ENCODE data around the gene B4GALNT4.
"Not testable (repeated sequence)": the region's sequence is repeated elsewhere in the genome, so short reads cannot be mapped to it uniquely, and the experiment has no call there.

B4GALNT4 gene

DNA sequence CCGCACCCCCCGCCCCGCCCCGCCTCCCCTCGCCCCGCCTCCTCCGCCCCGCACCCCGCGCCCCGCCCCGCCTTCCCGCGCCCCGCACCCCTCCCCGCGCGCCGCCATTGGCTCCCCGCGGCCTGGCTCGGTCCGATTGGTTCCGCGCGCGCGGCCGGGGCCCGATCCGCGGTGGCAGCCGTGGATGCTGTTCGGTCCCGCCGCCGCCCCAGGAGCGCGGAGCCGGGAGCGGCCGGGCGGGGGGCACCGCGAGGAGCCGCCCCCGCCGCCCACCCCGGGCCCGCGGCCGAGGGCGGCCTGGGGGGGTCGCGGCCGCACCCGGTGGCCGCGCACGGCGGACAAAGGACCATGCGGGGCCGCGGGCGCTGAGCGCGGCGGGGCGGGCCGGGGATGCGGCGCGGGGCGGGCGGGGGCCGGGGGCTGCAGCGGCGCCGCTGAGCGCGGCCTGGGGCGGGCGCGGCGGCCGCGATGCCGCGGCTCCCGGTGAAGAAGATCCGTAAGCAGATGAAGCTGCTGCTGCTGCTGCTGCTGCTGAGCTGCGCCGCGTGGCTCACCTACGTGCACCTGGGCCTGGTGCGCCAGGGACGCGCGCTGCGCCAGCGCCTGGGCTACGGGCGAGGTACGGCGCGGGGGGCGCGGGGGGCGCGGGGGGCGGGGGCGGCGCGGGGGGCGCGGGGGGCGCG lies at the start of gene B4GALNT4:
B4GALNT4 (plus strand) TSS at position 164 of the 683 bp plus-strand sequence; CDS start at position 469, 305 bp downstream.
- FAIRE-seq (no peak), DNase-seq (ENCODE audit: extremely low spot score, insufficient read length, low read depth) (no peak)

DNA sequence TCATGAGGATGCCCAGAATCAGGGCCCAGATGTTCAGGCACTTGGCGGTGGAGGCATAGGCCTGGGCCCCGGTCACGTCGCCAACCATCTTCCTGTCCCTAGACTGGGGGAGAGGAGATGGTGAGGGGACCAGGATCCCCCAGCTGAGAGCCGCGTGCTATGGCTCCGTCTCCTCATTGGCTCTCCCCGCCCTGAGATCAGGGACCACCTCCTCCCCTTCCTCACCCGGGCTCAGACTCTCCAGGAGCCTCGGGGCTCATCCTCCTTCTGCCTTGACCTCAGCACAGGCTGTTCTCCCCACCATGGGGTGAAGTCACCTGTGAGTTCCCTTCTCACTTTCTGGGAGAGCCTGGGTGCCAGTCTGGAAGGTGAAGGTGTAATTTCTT lies 49.4 kb upstream of the B4GALNT4 start:
- not testable (repeated sequence) for DNase-seq (ENCODE audit: extremely low spot score, insufficient read length, low read depth); FAIRE-seq

GRCh38 chr11:324156-324555 lies 45.1 kb upstream of the B4GALNT4 start:
- DNase-seq (ENCODE audit: extremely low spot score, insufficient read length, low read depth) (no peak), FAIRE-seq (no peak)

GRCh38 chr11:324593-325517 lies 44.4 kb upstream of the B4GALNT4 start:
- not testable (repeated sequence) for FAIRE-seq; DNase-seq (ENCODE audit: extremely low spot score, insufficient read length, low read depth)

GRCh38 chr11:325796-326591 lies 43.3 kb upstream of the B4GALNT4 start:
- no peak for FAIRE-seq

DNA sequence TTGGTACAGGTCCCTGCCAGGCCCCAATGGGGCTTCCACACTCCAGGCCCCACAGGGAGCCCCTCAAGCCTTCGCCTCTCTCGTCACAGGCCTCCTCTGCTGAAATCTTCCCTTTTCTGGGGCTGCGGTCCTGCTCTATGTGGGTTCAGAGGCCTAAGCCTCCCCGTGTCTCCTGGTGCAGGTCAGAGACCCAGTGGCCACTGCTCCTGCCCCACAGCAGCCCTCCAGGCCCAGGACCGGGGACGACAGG lies 42.8 kb upstream of the B4GALNT4 start:
- FAIRE-seq (no peak), DNase-seq (ENCODE audit: extremely low spot score, insufficient read length, low read depth) (no peak)

More at GRCh38 chr11:325796-326591, 43.3 kb upstream of the B4GALNT4 start:
- DNase-seq (ENCODE audit: extremely low spot score, insufficient read length, low read depth), result no peak

GRCh38 chr11:326842-327580 lies 42.3 kb upstream of the B4GALNT4 start:
- DNase-seq (ENCODE audit: extremely low spot score, insufficient read length, low read depth) (peak; percentile 65), FAIRE-seq (peak; percentile 98)

DNA sequence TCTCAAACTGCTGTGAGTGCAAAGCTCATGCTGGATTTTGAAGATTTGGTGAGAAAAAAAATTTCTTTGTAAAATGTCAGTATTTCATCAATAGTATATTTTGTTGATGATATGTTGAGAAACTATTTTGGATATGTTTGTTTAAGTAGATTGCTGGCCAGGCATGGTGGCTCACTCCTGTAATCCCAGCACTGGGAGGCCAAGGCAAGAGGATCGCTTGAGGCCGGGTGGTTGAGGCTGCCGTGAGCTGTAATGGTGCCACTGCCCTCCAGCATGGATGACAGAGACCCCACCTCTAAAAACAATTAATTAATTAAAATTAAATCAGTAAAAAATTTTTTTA lies 41.7 kb upstream of the B4GALNT4 start:
- DNase-seq (ENCODE audit: extremely low spot score, insufficient read length, low read depth), result no peak
- FAIRE-seq, result no peak

GRCh38 chr11:328012-328411 lies 41.3 kb upstream of the B4GALNT4 start:
- FAIRE-seq, result no peak
- no peak for DNase-seq (ENCODE audit: extremely low spot score, insufficient read length, low read depth)

DNA sequence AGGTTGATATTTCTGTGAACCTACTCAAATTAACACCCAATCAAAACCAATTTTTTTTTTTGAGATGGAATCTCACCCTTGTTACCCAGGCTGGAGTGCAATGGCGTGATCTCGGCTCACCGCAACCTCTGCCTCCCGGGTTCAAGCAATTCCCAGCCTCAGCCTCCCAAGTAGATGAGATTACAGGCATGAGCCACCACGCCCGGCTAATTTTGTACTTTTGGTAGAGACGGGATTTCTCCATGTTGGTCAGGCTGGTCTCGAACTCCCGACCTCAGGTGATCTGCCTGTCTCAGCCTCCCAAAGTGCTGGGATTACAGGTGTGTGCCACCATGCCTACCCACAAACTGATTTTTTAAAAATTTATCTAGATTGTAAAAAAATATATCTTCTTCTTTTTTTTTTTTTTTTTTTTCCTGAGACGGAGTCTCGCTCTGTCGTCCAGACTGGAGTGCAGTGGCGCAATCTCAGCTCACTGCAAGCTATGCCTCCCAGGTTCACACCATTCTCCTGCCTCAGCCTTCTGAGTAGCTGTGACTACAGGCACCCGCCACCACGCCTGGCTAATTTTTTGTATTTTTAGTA lies 40.7 kb upstream of the B4GALNT4 start:
- FAIRE-seq; DNase-seq (ENCODE audit: extremely low spot score, insufficient read length, low read depth): not testable (repeated sequence)

GRCh38 chr11:329886-330253 lies 39.4 kb upstream of the B4GALNT4 start:
- DNase-seq (ENCODE audit: extremely low spot score, insufficient read length, low read depth), result no peak
- FAIRE-seq, result no peak

GRCh38 chr11:330307-330693 lies 39.0 kb upstream of the B4GALNT4 start:
- FAIRE-seq, result no peak
- no peak for DNase-seq (ENCODE audit: extremely low spot score, insufficient read length, low read depth)

DNA sequence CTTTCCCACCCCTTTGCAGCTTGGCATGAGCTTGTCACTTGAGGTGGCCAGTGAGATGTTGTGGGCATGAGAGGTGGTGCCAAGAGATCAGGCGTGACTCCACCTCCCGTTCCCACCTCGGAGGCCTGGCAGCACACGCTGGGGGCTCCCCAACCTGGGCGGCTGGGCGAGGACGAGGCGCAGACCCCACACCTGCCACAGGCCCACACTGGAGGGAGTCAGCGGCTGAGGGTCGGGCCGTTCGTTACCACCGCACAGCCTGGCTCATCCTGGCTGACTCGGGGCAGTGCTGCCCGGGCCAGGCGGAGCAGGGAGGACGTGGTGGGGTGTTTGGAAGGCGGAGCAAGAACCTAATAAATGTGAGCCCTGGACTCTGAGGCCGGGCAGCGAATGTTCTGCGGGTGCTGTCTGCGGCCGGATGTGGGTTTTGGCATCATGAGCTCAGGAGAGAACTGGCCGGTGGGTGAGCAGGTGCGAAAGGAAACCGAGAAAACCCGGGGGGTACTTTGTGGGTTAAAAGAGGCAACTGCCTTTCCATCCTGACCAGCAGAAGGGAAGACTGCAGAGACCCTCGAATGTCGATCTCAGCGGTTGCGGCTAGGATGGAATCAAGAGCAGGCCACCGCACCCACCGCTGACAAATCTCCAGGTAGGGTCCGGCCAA lies 38.5 kb upstream of the B4GALNT4 start:
- DNase-seq (ENCODE audit: extremely low spot score, insufficient read length, low read depth) (no peak), FAIRE-seq (peak; percentile 86)

DNA sequence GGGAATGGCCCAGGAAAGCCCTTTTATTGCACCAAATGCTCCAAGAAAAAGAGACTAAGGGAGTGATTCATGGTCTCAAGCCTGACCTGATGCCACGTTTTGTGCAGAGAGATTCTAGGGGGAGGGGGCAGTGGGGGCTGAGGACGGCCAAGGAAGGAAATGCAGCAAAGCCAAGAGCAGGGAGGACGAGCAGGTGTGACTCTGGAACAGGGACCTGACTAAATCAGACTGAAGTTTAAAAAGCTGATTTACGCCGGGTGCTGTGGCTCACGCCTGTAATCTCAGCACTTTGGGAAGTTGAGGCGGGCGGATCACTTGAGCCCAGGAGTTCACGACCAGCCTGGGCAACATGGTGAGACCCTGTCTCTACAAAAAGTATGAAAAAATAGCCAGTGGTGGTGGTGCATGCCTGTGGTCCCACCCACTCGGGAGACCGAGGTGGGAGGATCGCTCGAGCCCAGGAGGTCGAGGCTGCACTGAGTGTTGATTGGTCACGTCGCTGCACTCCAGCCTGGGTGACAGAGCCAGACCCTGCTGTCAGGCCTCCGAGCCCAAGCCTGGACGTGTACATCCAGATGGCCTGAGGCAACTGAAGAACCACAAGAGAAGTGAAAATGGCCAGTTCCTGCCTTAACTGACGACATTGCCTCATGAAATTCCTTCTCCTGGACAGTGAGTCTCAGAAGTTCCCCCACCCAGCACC lies 37.8 kb upstream of the B4GALNT4 start:
- FAIRE-seq, result no peak
- no peak for DNase-seq (ENCODE audit: extremely low spot score, insufficient read length, low read depth)

GRCh38 chr11:332651-333480 lies 36.4 kb upstream of the B4GALNT4 start:
- DNase-seq (ENCODE audit: extremely low spot score, insufficient read length, low read depth), result no peak
- FAIRE-seq, result no peak

GRCh38 chr11:333616-334263 lies 35.6 kb upstream of the B4GALNT4 start:
- DNase-seq (ENCODE audit: extremely low spot score, insufficient read length, low read depth); FAIRE-seq: not testable (repeated sequence)

DNA sequence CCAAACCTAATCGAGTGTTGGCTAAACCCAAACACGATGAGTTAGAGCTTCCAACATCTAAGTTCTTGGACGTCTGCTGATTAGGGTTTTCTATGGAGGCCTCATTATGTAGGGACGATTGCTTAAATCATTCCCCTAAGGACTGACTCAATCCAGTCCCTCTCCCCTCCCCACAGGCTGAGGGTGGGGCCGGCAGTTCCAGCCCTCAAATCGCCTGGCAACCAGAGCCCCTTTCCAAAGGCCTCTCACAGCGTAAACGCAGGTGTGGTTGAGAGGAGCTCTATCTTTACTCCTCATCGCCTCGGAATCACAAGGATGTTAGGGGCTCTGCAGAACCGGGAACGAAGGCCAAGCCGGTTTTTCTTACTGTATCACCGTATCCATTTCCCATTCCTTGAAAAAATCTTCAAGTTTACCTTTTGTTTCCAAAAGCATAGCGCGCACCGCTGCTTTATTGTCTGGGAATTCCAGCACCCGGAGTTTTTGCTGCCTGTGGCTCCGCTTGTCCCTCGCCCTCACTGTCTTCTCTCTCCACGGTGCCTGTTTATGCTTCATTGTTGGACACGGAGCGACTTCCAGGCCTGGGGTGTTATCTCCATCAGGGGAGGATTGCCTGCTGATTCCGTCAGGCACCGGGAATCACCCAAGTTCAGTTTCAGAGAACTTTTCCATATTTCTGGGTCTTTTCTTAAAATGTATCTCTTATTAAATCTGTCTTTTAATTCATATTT lies 34.9 kb upstream of the B4GALNT4 start:
- DNase-seq (ENCODE audit: extremely low spot score, insufficient read length, low read depth) (no peak), FAIRE-seq (no peak)

Data from GM18507 (cell line).